ENCODE results near the gene HS6ST2.

DNA sequence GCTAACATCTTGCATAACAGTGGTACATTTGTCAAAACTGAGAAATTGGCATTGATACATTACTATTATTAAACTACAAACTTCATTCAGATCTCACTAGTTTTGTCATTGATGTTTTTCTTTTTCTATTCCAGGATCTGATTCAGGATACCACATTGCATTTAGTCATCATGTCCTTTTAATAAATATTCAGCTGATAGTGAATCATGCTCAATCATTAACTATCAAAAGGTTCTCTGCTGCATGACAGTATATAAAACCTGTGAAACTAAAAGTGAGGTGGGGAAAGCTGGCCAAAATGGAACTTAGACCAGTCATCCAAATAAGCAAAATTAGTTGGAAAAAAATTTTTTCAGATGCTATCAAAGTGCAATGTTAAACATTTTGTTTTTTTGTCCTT is 28.1 kb upstream of the HS6ST2 start:
- TF ChIP-seq, protein P1, sequence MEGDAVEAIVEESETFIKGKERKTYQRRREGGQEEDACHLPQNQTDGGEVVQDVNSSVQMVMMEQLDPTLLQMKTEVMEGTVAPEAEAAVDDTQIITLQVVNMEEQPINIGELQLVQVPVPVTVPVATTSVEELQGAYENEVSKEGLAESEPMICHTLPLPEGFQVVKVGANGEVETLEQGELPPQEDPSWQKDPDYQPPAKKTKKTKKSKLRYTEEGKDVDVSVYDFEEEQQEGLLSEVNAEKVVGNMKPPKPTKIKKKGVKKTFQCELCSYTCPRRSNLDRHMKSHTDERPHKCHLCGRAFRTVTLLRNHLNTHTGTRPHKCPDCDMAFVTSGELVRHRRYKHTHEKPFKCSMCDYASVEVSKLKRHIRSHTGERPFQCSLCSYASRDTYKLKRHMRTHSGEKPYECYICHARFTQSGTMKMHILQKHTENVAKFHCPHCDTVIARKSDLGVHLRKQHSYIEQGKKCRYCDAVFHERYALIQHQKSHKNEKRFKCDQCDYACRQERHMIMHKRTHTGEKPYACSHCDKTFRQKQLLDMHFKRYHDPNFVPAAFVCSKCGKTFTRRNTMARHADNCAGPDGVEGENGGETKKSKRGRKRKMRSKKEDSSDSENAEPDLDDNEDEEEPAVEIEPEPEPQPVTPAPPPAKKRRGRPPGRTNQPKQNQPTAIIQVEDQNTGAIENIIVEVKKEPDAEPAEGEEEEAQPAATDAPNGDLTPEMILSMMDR (IDR thresholded peaks at IDR 0.05): no peak
- no peak for TF ChIP-seq POLR2A (IDR thresholded peaks at IDR 0.05)
